ENCODE data around the gene PNMA5. TPM values are rescaled to one million over a fixed set of nuclear protein-coding genes. Genes with fewer than 3 reads are reported as not detected.

The PNMA5 gene
- total RNA-seq, 2 experiments from 2014 or later: not detected

- Mint-ChIP-seq H3K4me1 (ENCODE audit: low read depth) (no peaks in the 10 kb centered on the region), H3K36me3 (ENCODE audit: low read depth) (no peaks in the 10 kb centered on the region), H3K9me3 (no peaks in the 10 kb centered on the region), H3K27ac (no peak overlapping the region), H3K4me3 (no peak overlapping the region), H3K27me3 (ENCODE audit: low read depth) (no peaks in the 10 kb centered on the region)
- intact Hi-C loops (cut with micrococcal nuclease): loop anchor here (10.0 kb wide), 1 partner anchor 384 kb away; the partner anchor contains the start of gene ZNF275
- no peak for DNase-seq
- CTCF ChIA-PET: interaction anchor here (1.0 kb wide), 1 partner anchor 10 kb away, joined by 3 read pairs; no protein-coding TSS in a partner anchor
Observed at GRCh38 chrX:152950786-152951185, 43.1 kb downstream of the PNMA5 start.

DNA sequence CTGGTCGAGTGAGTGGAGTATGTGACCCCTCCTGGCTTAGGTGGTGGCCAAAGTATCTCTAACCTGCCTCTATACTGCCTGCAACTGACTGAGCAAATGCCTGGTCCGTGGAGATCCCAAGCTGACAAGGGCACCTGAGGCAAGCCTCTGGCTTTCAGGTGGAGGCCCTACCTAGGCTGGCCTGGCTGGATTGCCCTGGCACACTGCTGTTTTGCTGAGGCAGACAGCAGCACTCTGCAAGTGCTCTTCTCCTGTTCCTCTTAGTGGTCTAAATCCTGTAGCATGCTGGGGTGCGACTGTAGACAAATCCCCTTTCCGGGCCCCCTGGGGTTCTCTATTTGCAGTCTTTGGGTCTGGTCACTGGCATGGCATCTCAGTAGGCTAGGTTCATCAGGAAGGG is 44.8 kb downstream of the PNMA5 start:
- CTCF ChIA-PET: no interaction called here
- H3K4me1 Mint-ChIP-seq (ENCODE audit: low read depth): no peaks in the 10 kb centered on the region
- no peaks in the 10 kb centered on the region for H3K36me3 Mint-ChIP-seq (ENCODE audit: low read depth)

GRCh38 chrX:152946681-152947080 is 47.2 kb downstream of the PNMA5 start:
- CTCF ChIA-PET: interaction anchor here (1.1 kb wide), 1 partner anchor 12 kb away, joined by 4 read pairs; no protein-coding TSS in a partner anchor
- no peak overlapping the region for H3K27ac Mint-ChIP-seq
- no peak overlapping the region for H3K4me3 Mint-ChIP-seq
- H3K4me1 Mint-ChIP-seq (ENCODE audit: low read depth): no peaks in the 10 kb centered on the region
- H3K36me3 Mint-ChIP-seq (ENCODE audit: low read depth): no peaks in the 10 kb centered on the region
- no peaks in the 10 kb centered on the region for H3K27me3 Mint-ChIP-seq (ENCODE audit: low read depth)
- no peaks in the 10 kb centered on the region for H3K9me3 Mint-ChIP-seq
- no peak for DNase-seq
- intact Hi-C loops (cut with micrococcal nuclease): no loop called here

More for the DNA sequence above, 44.8 kb downstream of the PNMA5 start:
- intact Hi-C loops (cut with micrococcal nuclease): no loop called here
- no peaks in the 10 kb centered on the region for H3K9me3 Mint-ChIP-seq
- H3K27me3 Mint-ChIP-seq (ENCODE audit: low read depth): no peaks in the 10 kb centered on the region
- no peak for DNase-seq
- H3K27ac Mint-ChIP-seq: no peak overlapping the region
- H3K4me3 Mint-ChIP-seq: no peak overlapping the region

GRCh38 chrX:152945021-152945979 is 48.6 kb downstream of the PNMA5 start:
- CTCF ChIA-PET: interaction anchor here (1.1 to 1.3 kb wide), 2 partner anchors 13 to 724 kb away, joined by 3 to 4 read pairs; no protein-coding TSS in a partner anchor
- Mint-ChIP-seq H3K4me3 (no peak overlapping the region), H3K4me1 (ENCODE audit: low read depth) (no peaks in the 10 kb centered on the region), H3K36me3 (ENCODE audit: low read depth) (no peaks in the 10 kb centered on the region), H3K27ac (no peak overlapping the region), H3K27me3 (ENCODE audit: low read depth) (no peaks in the 10 kb centered on the region), H3K9me3 (no peaks in the 10 kb centered on the region)
- intact Hi-C loops (cut with micrococcal nuclease): no loop called here
- no peak for DNase-seq

GRCh38 chrX:152943826-152944225 is 50.1 kb downstream of the PNMA5 start:
- DNase-seq: no peak
- Mint-ChIP-seq H3K27ac (no peak overlapping the region), H3K27me3 (ENCODE audit: low read depth) (no peaks in the 10 kb centered on the region), H3K36me3 (ENCODE audit: low read depth) (no peaks in the 10 kb centered on the region), H3K4me3 (no peak overlapping the region), H3K4me1 (ENCODE audit: low read depth) (no peaks in the 10 kb centered on the region), H3K9me3 (no peaks in the 10 kb centered on the region)
- CTCF ChIA-PET: interaction anchor here (1.3 kb wide), 2 partner anchors 8 to 725 kb away, joined by 3 read pairs; no protein-coding TSS in a partner anchor
- intact Hi-C loops (cut with micrococcal nuclease): loop anchor here (5.0 kb wide), 3 partner anchors 88 to 468 kb away; partner anchors contain the start of genes CETN2, NSDHL and ZFP92

- no peaks in the 10 kb centered on the region for H3K36me3 Mint-ChIP-seq (ENCODE audit: low read depth)
- peak overlapping the region; percentile 79 for H3K4me3 Mint-ChIP-seq
- intact Hi-C loops (cut with micrococcal nuclease): loop anchor here (1.0 to 5.0 kb wide), 4 partner anchors 90 to 496 kb away; partner anchors contain the start of genes CETN2, NSDHL and ZFP92
- H3K27ac Mint-ChIP-seq: peak overlapping the region; percentile 18
- DNase-seq: no peak
- H3K4me1 Mint-ChIP-seq (ENCODE audit: low read depth): no peaks in the 10 kb centered on the region
- no peaks in the 10 kb centered on the region for H3K27me3 Mint-ChIP-seq (ENCODE audit: low read depth)
- no peaks in the 10 kb centered on the region for H3K9me3 Mint-ChIP-seq
- CTCF ChIA-PET: interaction anchor here (0.6 to 2.5 kb wide), 9 partner anchors 10 to 742 kb away, joined by 3 to 13 read pairs (median 4); no protein-coding TSS in a partner anchor
Observed at GRCh38 chrX:152942077-152942442, 51.9 kb downstream of the PNMA5 start.

DNA sequence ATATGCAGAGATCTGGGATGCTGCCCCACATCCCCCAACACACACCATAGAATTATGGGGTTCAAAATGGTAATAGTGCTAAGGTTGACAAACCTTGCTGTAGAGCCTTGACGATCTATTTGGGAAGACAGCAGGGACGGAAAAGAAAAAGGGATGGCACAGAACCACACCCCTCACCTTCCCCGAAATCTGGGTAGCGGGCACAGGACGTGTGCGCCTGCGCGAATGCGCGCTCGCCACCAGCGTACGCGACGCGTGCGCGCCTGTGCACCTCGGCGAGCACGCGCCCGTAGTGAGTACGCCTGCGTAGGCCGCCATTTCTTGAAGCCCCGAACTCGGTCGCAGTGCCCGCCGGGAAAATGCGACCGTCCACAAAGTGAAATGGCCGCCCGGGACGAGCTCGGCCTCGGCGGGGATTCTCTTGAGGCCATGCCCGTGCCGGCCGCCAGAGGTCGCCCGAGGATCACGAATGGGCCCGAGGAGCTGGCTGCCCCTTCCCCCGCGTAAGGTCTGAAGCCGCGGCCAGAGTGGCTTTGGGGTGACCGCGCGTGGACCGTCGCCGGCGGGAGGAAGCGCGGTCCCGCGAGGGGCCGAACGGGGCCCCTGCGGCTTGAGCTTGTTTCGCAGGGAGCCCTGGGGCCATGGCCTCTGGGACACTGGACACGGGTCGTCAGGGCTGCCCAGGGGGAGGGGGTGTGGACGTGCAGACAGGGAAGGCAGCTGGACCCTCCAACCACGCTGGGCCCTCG is 52.4 kb downstream of the PNMA5 start:
- CTCF ChIA-PET: interaction anchor here (0.6 to 2.5 kb wide), 7 partner anchors 9 to 721 kb away, joined by 3 to 13 read pairs (median 6); no protein-coding TSS in a partner anchor
- peak; percentile 90 for DNase-seq
- no peaks in the 10 kb centered on the region for H3K9me3 Mint-ChIP-seq
- no peaks in the 10 kb centered on the region for H3K27me3 Mint-ChIP-seq (ENCODE audit: low read depth)
- peak overlapping the region; percentile 79 for H3K4me3 Mint-ChIP-seq
- intact Hi-C loops (cut with micrococcal nuclease): loop anchor here (1.0 to 5.0 kb wide), 7 partner anchors 17 to 566 kb away; partner anchors contain the start of genes CETN2, HAUS7, NSDHL and ZFP92
- no peaks in the 10 kb centered on the region for H3K4me1 Mint-ChIP-seq (ENCODE audit: low read depth)
- no peaks in the 10 kb centered on the region for H3K36me3 Mint-ChIP-seq (ENCODE audit: low read depth)
- peak overlapping the region; percentile 76 for H3K27ac Mint-ChIP-seq

Other genes with a start within 250 kb of the PNMA5 start
- gene MAGEA2, start 240.3 kb downstream of the PNMA5 start, total RNA-seq: not detected
- under 1 TPM; 0.26 to 0.74 TPM for gene CSAG3, start 234.9 kb downstream of the PNMA5 start, total RNA-seq
- not detected for gene MAGEA6, start 224.4 kb downstream of the PNMA5 start, total RNA-seq
- gene CETN2, start 163.4 kb downstream of the PNMA5 start, total RNA-seq: 10 to 100 TPM; 10.1 to 11.9 TPM
- gene NSDHL, start 163.1 kb downstream of the PNMA5 start, total RNA-seq: 10 to 100 TPM; 13.3 to 16.2 TPM
- gene ZNF185, start 96.0 kb downstream of the PNMA5 start, total RNA-seq: 1 to 10 TPM; 1.9 to 2.3 TPM
- gene PNMA3, start 62.4 kb upstream of the PNMA5 start, total RNA-seq: under 1 TPM; 0.69 to 0.98 TPM
- gene PNMA6A, start 78.3 kb upstream of the PNMA5 start, total RNA-seq: 1 to 10 TPM in 1 of 2 experiments, under 1 TPM in 1; 0.95 to 1.1 TPM
- not detected for gene MAGEA1, start 185.2 kb upstream of the PNMA5 start, total RNA-seq

Measured in activated naive CD4-positive, alpha-beta T cell treated with anti-CD3 and anti-CD28 coated beads for 36 hours (primary cell).